WTC11 (cell line): ENCODE data around the gene LAMA1.

Experiments used
- ATF6 ChIP-seq: sonication (generic); formaldehyde crosslinking; IDR thresholded peaks from 2 replicates; pipeline ENCODE4 v1.8.1; 2023; ENCODE audit warnings: mild to moderate bottlenecking, missing genetic modification reagents
- CREB1 ChIP-seq: sonication (generic); formaldehyde crosslinking; IDR thresholded peaks from 2 replicates; pipeline ENCODE4 v1.8.0; 2023; ENCODE audit warnings: mild to moderate bottlenecking, missing genetic modification reagents
- CTCF ChIP-seq: fragments of 200-600 bp; IDR thresholded peaks from 2 replicates; pipeline ENCODE4 v1.8.0; 2022; ENCODE audit warnings: antibody characterized with exemption
- NFYB ChIP-seq: sonication (generic); formaldehyde crosslinking; conservative IDR thresholded peaks from 2 replicates; pipeline ENCODE4 v1.8.0; 2022; ENCODE audit warnings: low read depth, missing genetic modification reagents
- NR3C1 ChIP-seq: sonication (generic); formaldehyde crosslinking; conservative IDR thresholded peaks from 2 replicates; pipeline ENCODE4 v1.8.1; 2023; ENCODE audit warnings: low read depth, mild to moderate bottlenecking, missing genetic modification reagents
- TCF7 ChIP-seq: sonication (generic); formaldehyde crosslinking; IDR thresholded peaks from 2 replicates; pipeline ENCODE4 v1.8.0; 2022; ENCODE audit warnings: mild to moderate bottlenecking, low read depth, missing genetic modification reagents, moderate library complexity
- USF2 ChIP-seq: sonication (generic); formaldehyde crosslinking; IDR thresholded peaks from 2 replicates; pipeline ENCODE4 v1.8.1; 2023; ENCODE audit warnings: mild to moderate bottlenecking, missing genetic modification reagents, moderate library complexity
- TF ChIP-seq, protein P1 (sequence below): sonication (generic); formaldehyde crosslinking; IDR thresholded peaks from 2 replicates; pipeline ENCODE4 v1.8.0; 2022; ENCODE audit warnings: mild to moderate bottlenecking, missing genetic modification reagents
- TF ChIP-seq, protein P2 (sequence below): sonication (generic); formaldehyde crosslinking; IDR thresholded peaks from 2 replicates; pipeline ENCODE4 v1.8.1; 2022; ENCODE audit warnings: mild to moderate bottlenecking, missing genetic modification reagents, moderate library complexity, borderline replicate concordance

GRCh38 chr18:7070466-7070865, 47.1 kb downstream of the LAMA1 start:
- TF ChIP-seq CTCF (no peak), USF2 (CRISPR knock-in tag) (no peak), ATF6 (no peak), CREB1 (CRISPR knock-in tag) (no peak), TCF7 (no peak), NR3C1 (CRISPR knock-in tag) (no peak), NFYB (CRISPR knock-in tag) (no peak)
- TF ChIP-seq, protein P1, sequence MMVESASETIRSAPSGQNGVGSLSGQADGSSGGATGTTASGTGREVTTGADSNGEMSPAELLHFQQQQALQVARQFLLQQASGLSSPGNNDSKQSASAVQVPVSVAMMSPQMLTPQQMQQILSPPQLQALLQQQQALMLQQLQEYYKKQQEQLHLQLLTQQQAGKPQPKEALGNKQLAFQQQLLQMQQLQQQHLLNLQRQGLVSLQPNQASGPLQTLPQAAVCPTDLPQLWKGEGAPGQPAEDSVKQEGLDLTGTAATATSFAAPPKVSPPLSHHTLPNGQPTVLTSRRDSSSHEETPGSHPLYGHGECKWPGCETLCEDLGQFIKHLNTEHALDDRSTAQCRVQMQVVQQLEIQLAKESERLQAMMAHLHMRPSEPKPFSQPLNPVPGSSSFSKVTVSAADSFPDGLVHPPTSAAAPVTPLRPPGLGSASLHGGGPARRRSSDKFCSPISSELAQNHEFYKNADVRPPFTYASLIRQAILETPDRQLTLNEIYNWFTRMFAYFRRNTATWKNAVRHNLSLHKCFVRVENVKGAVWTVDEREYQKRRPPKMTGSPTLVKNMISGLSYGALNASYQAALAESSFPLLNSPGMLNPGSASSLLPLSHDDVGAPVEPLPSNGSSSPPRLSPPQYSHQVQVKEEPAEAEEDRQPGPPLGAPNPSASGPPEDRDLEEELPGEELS (CRISPR knock-in tag) = no peak
- TF ChIP-seq, protein P2, sequence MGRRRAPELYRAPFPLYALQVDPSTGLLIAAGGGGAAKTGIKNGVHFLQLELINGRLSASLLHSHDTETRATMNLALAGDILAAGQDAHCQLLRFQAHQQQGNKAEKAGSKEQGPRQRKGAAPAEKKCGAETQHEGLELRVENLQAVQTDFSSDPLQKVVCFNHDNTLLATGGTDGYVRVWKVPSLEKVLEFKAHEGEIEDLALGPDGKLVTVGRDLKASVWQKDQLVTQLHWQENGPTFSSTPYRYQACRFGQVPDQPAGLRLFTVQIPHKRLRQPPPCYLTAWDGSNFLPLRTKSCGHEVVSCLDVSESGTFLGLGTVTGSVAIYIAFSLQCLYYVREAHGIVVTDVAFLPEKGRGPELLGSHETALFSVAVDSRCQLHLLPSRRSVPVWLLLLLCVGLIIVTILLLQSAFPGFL (CRISPR knock-in tag) = no peak
